HepG2 (cell line): ENCODE data around the gene TUT1. TPM values are rescaled to one million over a fixed set of nuclear protein-coding genes. Genes with fewer than 3 reads are reported as not detected.
A peak's percentile ranks its signal among the peaks of the same experiment; 100 is the strongest.

Source experiments
- ATAC-seq: fragments of 200-7000 bp; cut with Tn5 transposase; 3 replicates; pipeline ENCODE4 v1.9.1; 2020; ENCODE audit warnings: mild to moderate bottlenecking, moderate library complexity
- BruUV-seq: library from RNA; stranded (reverse); fragments of 400-500 nt; replicated peaks from 2 replicates; lab custom pipeline; 2021; lab: Mats Ljungman, UMichigan
- CTCF ChIA-PET: fragments of 300-600 bp; formaldehyde crosslinking; extraction: SDS; loops from one replicate; lab custom pipeline; 2021; ENCODE audit warnings: low total read pairs, inconsistent platforms, low intra/inter-chr PET ratio; lab: Yijun Ruan, JAX
- POLR2A ChIA-PET: fragments of 350-600 bp; sonication (Branson Sonifier 250); formaldehyde crosslinking; loops from one replicate; lab custom pipeline; 2020; ENCODE audit warnings: antibody characterized with exemption, inconsistent platforms; lab: Yijun Ruan, JAX
- DNase-seq: peaks from one replicate; pipeline ENCODE4 v3.0.0-alpha.2; 2015; ENCODE audit warnings: low spot score
- FAIRE-seq: peaks from 3 replicates; lab custom pipeline; 2011; peaks lifted over from hg19 to GRCh38; lab: Jason Lieb, UNC
- H2AFZ ChIP-seq: one replicate; pipeline ENCODE4 v1.6.1; 2011; ENCODE audit warnings: low read length, inconsistent platforms
- H3K27ac ChIP-seq: fragments of 300-600 bp; 3 replicates; pipeline ENCODE4 v1.8.0; 2011; ENCODE audit warnings: mixed run types, mild to moderate bottlenecking, mixed read lengths, low read length, inconsistent platforms; ENCODE audit not compliant: insufficient read depth; ENCODE audit errors: extremely low read length
- H3K27me3 ChIP-seq, 2 experiments: fragments of 200-600 bp in 1 of 2; 2 replicates in 1 of 2; 3 replicates in 1 of 2; pipeline versions ENCODE4 v1.6.0 to v1.8.0; 2011; ENCODE audit warnings: low read length in 2 of 2, mild to moderate bottlenecking in 2 of 2, moderate library complexity in 2 of 2, inconsistent platforms in 1 of 2; ENCODE audit not compliant: insufficient read depth in 2 of 2, control insufficient read depth in 1 of 2
- H3K36me3 ChIP-seq, 2 experiments: fragments of 200-600 bp in 1 of 2; replicated peaks in 1 of 2; 2 replicates in 1 of 2; 3 replicates in 1 of 2; pipeline versions ENCODE4 v1.5.1 to v1.8.0; 2011; ENCODE audit warnings: low read length in 2 of 2, inconsistent platforms in 1 of 2; ENCODE audit not compliant: insufficient read depth in 2 of 2, control insufficient read depth in 1 of 2
- H3K4me1 ChIP-seq: 2 replicates; pipeline ENCODE4 v1.5.1; 2012; ENCODE audit warnings: low read length, inconsistent platforms; ENCODE audit not compliant: insufficient read depth
- H3K4me2 ChIP-seq: 2 replicates; pipeline ENCODE4 v1.6.0; 2011; ENCODE audit warnings: low read depth, low read length, inconsistent platforms
- H3K4me3 ChIP-seq, 3 experiments: fragments of 200-600 bp in 1 of 3; sonication (generic), shearing (Covaris generic) in 1 of 3; replicated peaks in 1 of 3; 2 replicates each; pipeline ENCODE4 v1.5.1; 2011 to 2016; ENCODE audit warnings: low read length in 3 of 3, inconsistent platforms in 2 of 3, low read depth in 2 of 3, mild to moderate bottlenecking in 2 of 3, control low read depth in 1 of 3, mixed read lengths in 1 of 3; ENCODE audit not compliant: insufficient read depth in 1 of 3
- H3K79me2 ChIP-seq: one replicate; pipeline ENCODE4 v1.6.1; 2011; ENCODE audit warnings: low read length, inconsistent platforms; ENCODE audit not compliant: insufficient read depth
- H3K9ac ChIP-seq: 2 replicates; pipeline ENCODE4 v1.6.0; 2011; ENCODE audit warnings: mild to moderate bottlenecking, low read depth, low read length, inconsistent platforms; ENCODE audit not compliant: insufficient read depth
- H3K9me3 ChIP-seq: 2 replicates; pipeline ENCODE4 v1.5.1; 2012; ENCODE audit warnings: mild to moderate bottlenecking, low read length
- H4K20me1 ChIP-seq: 2 replicates; pipeline ENCODE4 v1.6.0; 2011; ENCODE audit warnings: inconsistent platforms, mild to moderate bottlenecking, low read length, moderate library complexity; ENCODE audit not compliant: insufficient read depth
- CEBPB ChIP-seq: IDR thresholded peaks from 2 replicates; pipeline ENCODE4 v1.6.1; 2011; ENCODE audit warnings: low read depth, low read length, improper control_type of control experiment, borderline replicate concordance
- HHEX ChIP-seq: IDR thresholded peaks from 2 replicates; pipeline ENCODE4 v1.6.1; 2016; ENCODE audit warnings: control low read depth
- KIAA2018 ChIP-seq: sonication (generic); formaldehyde crosslinking; IDR thresholded peaks from 2 replicates; pipeline ENCODE4 v1.5.0; 2020; ENCODE audit warnings: mild to moderate bottlenecking, missing genetic modification reagents, borderline replicate concordance
- SNAPC5 ChIP-seq: sonication (generic); formaldehyde crosslinking; IDR thresholded peaks from 2 replicates; pipeline ENCODE4 v1.8.1; 2023; ENCODE audit warnings: mild to moderate bottlenecking, missing genetic modification reagents, borderline replicate concordance
- U2AF2 ChIP-seq: fragments of 200-400 bp; formaldehyde crosslinking; IDR thresholded peaks from 2 replicates; pipeline ENCODE4 v1.6.1; 2017; ENCODE audit warnings: low read depth, mild to moderate bottlenecking, low read length
- ZNF460 ChIP-seq: sonication (generic); formaldehyde crosslinking; IDR thresholded peaks from 2 replicates; pipeline ENCODE4 v1.5.1; 2020; ENCODE audit warnings: missing genetic modification reagents, mild to moderate bottlenecking, borderline replicate concordance
- ZNF546 ChIP-seq: sonication (generic); formaldehyde crosslinking; conservative IDR thresholded peaks from 2 replicates; pipeline ENCODE4 v1.8.1; 2023; ENCODE audit warnings: mild to moderate bottlenecking, missing genetic modification reagents
- ZNF549 ChIP-seq: sonication (generic); formaldehyde crosslinking; IDR thresholded peaks from 2 replicates; pipeline ENCODE4 v1.5.0; 2020; ENCODE audit warnings: missing genetic modification reagents
- ZNF589 ChIP-seq: sonication (generic); formaldehyde crosslinking; conservative IDR thresholded peaks from 2 replicates; pipeline ENCODE4 v1.8.0; 2022; ENCODE audit warnings: mild to moderate bottlenecking, moderate library complexity, missing genetic modification reagents
- WGBS: methylation state at CpG from one replicate; pipeline ENCODE4 v1.1.6; 2017; ENCODE audit warnings: low lambda C conversion rate; 5-methylcytosine and 5-hydroxymethylcytosine counted together
- in situ Hi-C: cut with HindIII; loops from 2 replicates; pipeline ENCODE4 v1.10.0; 2017; ENCODE audit warnings: low pct_unique_long_range_greater_than_20kb; ENCODE audit not compliant: extremely low pct_ligation_motif_present
- intact Hi-C: fragments of 100-400 bp; cut with micrococcal nuclease; formaldehyde crosslinking; loops from one replicate; pipeline ENCODE4 v1.10.0; 2022; ENCODE audit not compliant: unreplicated experiment
- polyA plus RNA-seq, 8 experiments: library from polyadenylated mRNA; depleted of rRNA in 3 of 8; stranded (reverse) in 7 of 8; unstranded in 1 of 8; fragments of >200 nt; fragmentation: Illumina TruSeq in 4 of 8; extraction: Trizol in 4 of 8; gene quantifications; 2 replicates each; pipeline versions ENCODE4 v1.2.1 to v1.2.3, GENCODE V29; 2011 to 2016; ENCODE audit warnings: low read depth in 4 of 8, missing spikeins in 1 of 8, mixed read lengths in 1 of 8; ENCODE audit not compliant: insufficient read depth in 1 of 8
- total RNA-seq, 5 experiments: library from RNA; depleted of rRNA; stranded (reverse); fragments of >200 nt; fragmentation: Illumina TruSeq; extraction: Trizol; gene quantifications; 2 replicates each; pipeline ENCODE4 v1.2.3, GENCODE V29; 2016; ENCODE audit warnings: low read depth in 1 of 5

TUT1 gene
- total and polyA plus RNA-seq, 2 of the 13 experiments (the other 11 are each of a cell fraction or from before 2014, with no cell fraction given), result 9.7 to 14.3 TPM

DNA sequence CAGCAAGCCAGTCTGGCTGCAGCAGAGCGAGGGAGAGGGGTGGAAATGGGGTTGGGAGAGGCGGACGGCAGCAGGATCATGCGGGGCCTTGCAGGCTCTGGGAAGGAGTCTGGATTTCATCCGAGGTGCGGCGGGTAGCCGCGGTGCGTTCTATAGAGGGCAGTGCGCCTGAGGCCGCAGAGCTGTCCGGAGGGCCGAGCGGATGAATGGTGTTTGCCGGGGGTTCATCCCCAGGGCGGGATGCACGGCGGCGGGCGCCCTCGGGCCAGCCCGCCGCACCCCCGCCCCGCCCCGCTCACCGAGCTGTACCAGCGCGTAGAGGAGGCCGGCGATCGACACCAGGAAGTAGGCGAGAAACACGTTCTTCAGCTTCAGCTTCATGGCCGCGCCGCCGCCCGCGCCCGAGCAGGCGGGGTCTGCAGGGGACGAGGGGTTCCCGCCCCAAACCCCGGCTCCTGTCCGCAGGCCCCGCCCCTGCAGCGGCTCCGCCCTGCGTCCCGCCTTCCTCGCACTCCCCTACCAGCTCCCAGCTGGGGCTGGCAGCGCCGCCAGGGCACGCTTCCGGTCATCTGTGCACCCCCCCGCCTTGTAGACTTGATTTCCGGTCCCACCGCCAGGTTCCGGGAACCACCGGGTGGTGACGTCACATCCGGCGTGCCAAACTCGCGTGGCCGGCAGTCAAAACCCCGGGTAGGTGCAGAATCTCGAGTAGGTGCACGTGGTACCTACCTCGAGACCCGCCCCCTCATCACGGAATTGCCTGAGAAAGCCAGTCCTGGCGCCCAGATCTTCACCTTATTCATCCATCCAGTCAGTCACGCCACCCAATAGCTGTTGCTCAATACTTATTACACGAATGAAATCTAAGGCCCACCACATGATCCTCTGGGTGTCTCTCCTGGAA is 30.5 kb upstream of the TUT1 start, which contains the start of gene B3GAT3:
B3GAT3 (minus strand) TSS at position 420 of the 904 bp plus-strand sequence; CDS start at position 381, 39 bp downstream.
- intact Hi-C loops, result no loop called here
- no TSS peak for BruUV-seq
- TF ChIP-seq CEBPB, result peak; percentile 78
- TF ChIP-seq HHEX (CRISPR knock-in tag), result no peak
- TF ChIP-seq ZNF546 (CRISPR knock-in tag), result 0 out of 2 replicates have a peak, but pooled peaks have one; percentile 39
- no peak for TF ChIP-seq ZNF549 (CRISPR knock-in tag)
- TF ChIP-seq ZNF460 (CRISPR knock-in tag), result no peak
- TF ChIP-seq KIAA2018 (CRISPR knock-in tag), result no peak
- TF ChIP-seq U2AF2, result no peak
- no peak for TF ChIP-seq SNAPC5
- peak; percentile 88; the same call in 1 of the 2 replicates for TF ChIP-seq ZNF589 (CRISPR knock-in tag)

More for the DNA sequence above, 30.5 kb upstream of the TUT1 start, which contains the start of gene B3GAT3:
- POLR2A ChIA-PET, result interaction anchor here (0.7 to 4.5 kb wide), 28 partner anchors 10 to 234 kb away, joined by 3 to 80 read pairs (median 6); partner anchors contain the start of genes C11orf98, CSKMT, EEF1G and EML3
- Histone ChIP-seq H3K9me3 (no peaks in the 10 kb centered on the region), H3K79me2 (peaks cover 4% of the 10 kb centered on the region), H3K9ac (peak within 1 kb of the TSS; percentile 83), H4K20me1 (no peaks in the 10 kb centered on the region), H3K36me3 (peaks cover 11 to 19% of the 10 kb centered on the region in 2 experiments), H3K4me2 (peak within 1 kb of the TSS; percentile 93), H3K4me3 (peak within 1 kb of the TSS; percentile 74 to 90 (median 81)), H3K27me3 (no peaks in the 10 kb centered on the region; a peak in 1 of 5 replicates), H3K4me1 (peaks cover 21% of the 10 kb centered on the region), H2AFZ (no peak within 1 kb of the TSS), H3K27ac (peak within 1 kb of the TSS; percentile 72)
- DNase-seq (peak; percentile 95), FAIRE-seq (peak; percentile 89), ATAC-seq (peak; percentile 95)
- CTCF ChIA-PET, result interaction anchor here (1.9 kb wide), 1 partner anchor 9 kb away, joined by 6 read pairs; the partner anchor contains the start of genes EML3 and ROM1
- in situ Hi-C loops, result no loop called here
- WGBS, result 7% methylated on average over 18 of the region's 77 CpGs
